IgD-negative memory B cell (primary cell): Measurements from ENCODE around the gene BCAN. TPM values are rescaled to one million over a fixed set of nuclear protein-coding genes. Genes with fewer than 3 reads are reported as not detected.

Source experiments
- H3K27ac Mint-ChIP-seq, 3 donors: one replicate each; pipeline ENCODE4 v1.8.0; 2020 to 2022; ENCODE audit warnings: mild to moderate bottlenecking in 3 of 3, mixed read lengths in 3 of 3, moderate library complexity in 1 of 3
- H3K27me3 Mint-ChIP-seq: one replicate; pipeline ENCODE4 v1.8.0; 2021; ENCODE audit warnings: mixed read lengths
- H3K36me3 Mint-ChIP-seq: one replicate; pipeline ENCODE4 v1.8.0; 2020; ENCODE audit warnings: mild to moderate bottlenecking, mixed read lengths
- H3K4me1 Mint-ChIP-seq, 3 donors: one replicate each; pipeline ENCODE4 v1.8.0; 2020 to 2022; ENCODE audit warnings: mixed read lengths in 3 of 3, mild to moderate bottlenecking in 1 of 3
- H3K4me3 Mint-ChIP-seq, 4 donors: one replicate each; pipeline ENCODE4 v1.8.0; 2020 to 2022; ENCODE audit warnings: mild to moderate bottlenecking in 4 of 4, mixed read lengths in 4 of 4, moderate library complexity in 3 of 4
- H3K9me3 Mint-ChIP-seq, 3 donors: one replicate each; pipeline ENCODE4 v1.8.0; 2020 to 2021; ENCODE audit warnings: mixed read lengths in 3 of 3, mild to moderate bottlenecking in 1 of 3
- polyA plus RNA-seq: library from polyadenylated mRNA; unstranded; fragments of 300-500 nt; fragmentation: Illumina TruSeq; gene quantifications from one replicate; pipeline ENCODE4 v1.2.3, GENCODE V29; 2021

BCAN gene
- not detected for polyA plus RNA-seq

GRCh38 chr1:156641761-156642264, at the start of gene BCAN:
TSS of gene BCAN (plus strand) at chr1:156642117. CDS start at chr1:156646055, 3,938 bp downstream.
- peaks cover 3% of the 10 kb centered on the region for H3K36me3 Mint-ChIP-seq
- H3K9me3 Mint-ChIP-seq = no peaks in the 10 kb centered on the region
- H3K4me1 Mint-ChIP-seq = peaks cover 10 to 14% (median 12%) of the 10 kb centered on the region in 3 donors
- H3K4me3 Mint-ChIP-seq = peak within 1 kb of the TSS; percentile 17 to 83 (median 52)
- H3K27ac Mint-ChIP-seq = no peak within 1 kb of the TSS
- H3K27me3 Mint-ChIP-seq = peaks cover 59% of the 10 kb centered on the region

- Mint-ChIP-seq H3K4me3 (peak overlapping the region; percentile 90 to 98 (median 94)), H3K4me1 (peaks cover 11 to 15% (median 13%) of the 10 kb centered on the region in 3 donors), H3K27ac (peak overlapping the region; percentile 78 to 99 (median 87)), H3K27me3 (no peaks in the 10 kb centered on the region), H3K36me3 (peaks cover 5% of the 10 kb centered on the region), H3K9me3 (no peaks in the 10 kb centered on the region)
Measured at GRCh38 chr1:156592158-156592909, 49.6 kb upstream of the BCAN start.

DNA sequence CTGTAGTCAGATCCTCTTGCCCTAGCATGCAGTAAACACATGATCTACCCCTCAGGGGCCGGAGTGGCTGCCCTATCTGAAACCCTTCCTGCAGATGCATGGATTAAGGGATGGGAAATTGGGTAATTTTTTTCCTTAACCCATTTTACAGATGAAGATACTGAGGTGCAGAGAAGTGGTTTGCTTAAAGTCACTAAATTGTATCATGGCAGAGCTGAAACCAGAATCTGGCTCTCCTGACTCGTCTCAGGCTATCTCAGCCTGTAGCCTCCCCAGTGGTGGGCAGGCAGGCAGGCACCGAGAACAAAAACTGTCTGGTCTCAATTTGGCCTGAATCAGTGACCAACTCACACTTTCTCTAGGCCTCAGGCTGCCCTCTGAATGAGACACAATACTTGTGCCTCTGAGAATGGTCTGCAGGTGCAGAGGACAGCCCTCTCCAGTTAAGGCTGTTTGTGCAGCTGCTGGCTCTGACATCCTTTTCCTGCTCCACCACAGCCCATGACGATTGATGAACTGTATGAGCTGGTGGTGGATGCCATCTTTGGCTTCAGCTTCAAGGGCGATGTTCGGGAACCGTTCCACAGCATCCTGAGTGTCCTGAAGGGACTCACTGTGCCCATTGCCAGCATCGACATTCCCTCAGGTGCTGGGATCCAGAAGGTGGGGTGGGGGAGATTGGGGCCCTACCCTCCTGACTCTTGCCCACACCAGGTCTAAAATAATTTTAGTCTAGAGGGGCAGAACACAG, 48.8 kb upstream of the BCAN start:
- H3K4me1 Mint-ChIP-seq = peaks cover 11 to 15% (median 13%) of the 10 kb centered on the region in 3 donors
- no peaks in the 10 kb centered on the region for H3K27me3 Mint-ChIP-seq
- H3K4me3 Mint-ChIP-seq = peak overlapping the region; percentile 14 to 98 (median 92)
- H3K27ac Mint-ChIP-seq = peak overlapping the region; percentile 3 to 87 (median 78)
- H3K9me3 Mint-ChIP-seq = no peaks in the 10 kb centered on the region
- peaks cover 5% of the 10 kb centered on the region for H3K36me3 Mint-ChIP-seq

DNA sequence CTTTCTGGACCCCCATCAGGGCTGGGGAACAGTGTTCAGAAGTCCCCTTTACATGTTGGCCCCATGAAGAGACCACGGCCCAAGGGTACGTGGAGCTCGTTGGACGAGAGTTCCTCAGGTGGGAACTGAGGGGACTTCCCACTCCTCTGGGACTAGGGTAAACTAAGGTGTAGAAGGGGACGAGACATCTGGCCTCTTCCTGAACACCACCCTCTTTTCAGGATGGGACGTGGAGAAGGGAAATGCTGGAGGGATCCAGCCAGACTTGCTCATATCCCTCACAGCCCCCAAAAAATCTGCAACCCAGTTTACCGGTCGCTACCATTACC, 48.3 kb upstream of the BCAN start:
- H3K27ac Mint-ChIP-seq = peak overlapping the region in 1 of 3 donors; percentile 29

GRCh38 chr1:156594190-156594589, 47.7 kb upstream of the BCAN start:
- H3K4me1 Mint-ChIP-seq = peaks cover 11 to 15% (median 13%) of the 10 kb centered on the region in 3 donors
- no peaks in the 10 kb centered on the region for H3K9me3 Mint-ChIP-seq
- peaks cover 5% of the 10 kb centered on the region for H3K36me3 Mint-ChIP-seq
- H3K4me3 Mint-ChIP-seq = peak overlapping the region in 2 of 4 donors; percentile 65 to 71
- H3K27ac Mint-ChIP-seq = peak overlapping the region in 1 of 3 donors; percentile 29
- no peaks in the 10 kb centered on the region for H3K27me3 Mint-ChIP-seq

More for the DNA sequence above, 48.3 kb upstream of the BCAN start:
- Mint-ChIP-seq H3K27me3 (no peaks in the 10 kb centered on the region), H3K36me3 (peaks cover 5% of the 10 kb centered on the region), H3K4me1 (peaks cover 11 to 15% (median 13%) of the 10 kb centered on the region in 3 donors), H3K4me3 (peak overlapping the region in 1 of 4 donors; percentile 71), H3K9me3 (no peaks in the 10 kb centered on the region)

DNA sequence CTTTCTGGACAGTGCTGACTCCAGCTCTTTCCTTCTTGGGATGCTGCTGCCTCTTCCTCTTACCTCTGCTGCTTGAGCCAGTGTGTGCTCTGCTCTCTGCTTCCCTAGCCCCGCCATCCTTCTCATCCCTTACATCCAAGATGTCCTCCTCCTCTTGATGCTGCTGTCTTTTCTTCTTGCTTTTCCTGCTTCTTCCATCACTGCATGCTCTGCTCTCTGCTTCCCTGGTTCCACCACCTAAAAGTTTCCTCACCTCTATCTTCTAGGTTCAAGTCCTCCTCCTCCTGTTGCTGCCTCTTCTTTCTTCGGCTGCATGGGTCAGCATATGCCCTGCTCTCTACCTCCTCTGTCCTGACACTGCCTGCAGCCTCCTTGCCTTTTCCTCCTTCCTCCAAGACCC, 46.9 kb upstream of the BCAN start:
- peaks cover 17 to 22% (median 20%) of the 10 kb centered on the region in 3 donors for H3K4me1 Mint-ChIP-seq
- H3K27me3 Mint-ChIP-seq = no peaks in the 10 kb centered on the region
- H3K36me3 Mint-ChIP-seq = peaks cover 5% of the 10 kb centered on the region
- H3K9me3 Mint-ChIP-seq = no peaks in the 10 kb centered on the region
- peak overlapping the region in 2 of 3 donors; percentile 33 to 83 for H3K27ac Mint-ChIP-seq
- H3K4me3 Mint-ChIP-seq = peak overlapping the region in 2 of 4 donors; percentile 35 to 71

DNA sequence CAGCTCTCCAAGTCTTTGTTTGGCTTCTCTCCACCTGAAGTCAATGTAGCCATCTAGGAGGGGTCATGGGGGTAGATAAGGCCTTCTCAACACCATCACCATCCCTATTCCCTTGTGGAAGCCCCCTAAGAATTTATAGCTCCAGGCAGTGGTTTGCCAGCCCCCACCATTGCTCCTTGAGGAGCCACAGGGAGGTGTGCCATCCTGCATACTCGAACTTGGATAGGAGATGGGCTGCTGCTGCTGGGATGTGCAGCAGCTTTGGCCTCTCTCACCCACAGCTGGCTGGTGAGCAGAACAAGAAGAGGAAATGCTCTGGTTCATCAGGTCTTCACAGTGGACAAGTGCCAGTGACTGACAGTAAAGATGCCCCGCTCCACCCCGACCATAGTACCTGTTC, 45.5 kb upstream of the BCAN start:
- peak overlapping the region in 1 of 4 donors; percentile 30 for H3K4me3 Mint-ChIP-seq
- peaks cover 22 to 27% (median 23%) of the 10 kb centered on the region in 3 donors for H3K4me1 Mint-ChIP-seq
- H3K36me3 Mint-ChIP-seq = peaks cover 5% of the 10 kb centered on the region
- H3K27me3 Mint-ChIP-seq = no peaks in the 10 kb centered on the region
- peak overlapping the region in 1 of 3 donors; percentile 43 for H3K27ac Mint-ChIP-seq
- no peaks in the 10 kb centered on the region for H3K9me3 Mint-ChIP-seq

GRCh38 chr1:156598125-156598524, 43.8 kb upstream of the BCAN start:
- Mint-ChIP-seq H3K4me1 (peaks cover 21 to 34% (median 26%) of the 10 kb centered on the region in 3 donors), H3K27ac (no peak overlapping the region), H3K27me3 (no peaks in the 10 kb centered on the region), H3K4me3 (peak overlapping the region in 1 of 4 donors; percentile 19), H3K36me3 (peaks cover 6% of the 10 kb centered on the region), H3K9me3 (no peaks in the 10 kb centered on the region)

GRCh38 chr1:156598731-156599432, 43.0 kb upstream of the BCAN start:
- peaks cover 6% of the 10 kb centered on the region for H3K36me3 Mint-ChIP-seq

GRCh38 chr1:156599811-156600210, 42.1 kb upstream of the BCAN start:
- peak overlapping the region; percentile 84 to 99 (median 98) for H3K4me3 Mint-ChIP-seq
- H3K36me3 Mint-ChIP-seq = peaks cover 6% of the 10 kb centered on the region
- peaks cover 21 to 34% (median 26%) of the 10 kb centered on the region in 3 donors for H3K4me1 Mint-ChIP-seq
- H3K27ac Mint-ChIP-seq = peak overlapping the region; percentile 39 to 73 (median 60)
- H3K9me3 Mint-ChIP-seq = no peaks in the 10 kb centered on the region
- no peaks in the 10 kb centered on the region for H3K27me3 Mint-ChIP-seq

More at GRCh38 chr1:156598731-156599432, 43.0 kb upstream of the BCAN start:
- Mint-ChIP-seq H3K9me3 (no peaks in the 10 kb centered on the region), H3K27me3 (no peaks in the 10 kb centered on the region), H3K4me1 (peaks cover 21 to 34% (median 26%) of the 10 kb centered on the region in 3 donors), H3K4me3 (peak overlapping the region in 1 of 4 donors; percentile 19), H3K27ac (peak overlapping the region in 1 of 3 donors; percentile 31)

DNA sequence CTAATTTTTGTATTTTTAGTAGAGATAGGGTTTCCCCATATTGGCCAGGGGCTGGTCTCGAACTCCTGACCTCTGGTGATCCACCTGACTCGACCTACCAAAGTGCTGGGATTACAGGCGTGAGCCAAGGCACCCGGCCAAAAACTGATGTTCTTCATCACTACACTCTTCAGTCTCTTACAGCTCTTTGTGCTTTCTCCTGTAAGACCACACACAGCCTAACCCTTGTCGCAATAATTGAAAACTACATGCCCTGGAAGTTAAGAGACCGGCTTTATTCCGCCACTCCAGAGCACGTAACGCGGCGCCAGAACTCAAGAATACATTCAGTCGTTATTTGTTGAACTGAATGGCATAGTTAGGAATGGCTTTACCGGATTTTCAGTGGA, 41.2 kb upstream of the BCAN start:
- Mint-ChIP-seq H3K27ac (peak overlapping the region; percentile 60 to 99 (median 98)), H3K36me3 (peaks cover 5% of the 10 kb centered on the region), H3K27me3 (no peaks in the 10 kb centered on the region), H3K4me1 (peaks cover 25 to 30% (median 26%) of the 10 kb centered on the region in 3 donors), H3K9me3 (no peaks in the 10 kb centered on the region), H3K4me3 (peak overlapping the region; percentile 84 to 99 (median 98))

DNA sequence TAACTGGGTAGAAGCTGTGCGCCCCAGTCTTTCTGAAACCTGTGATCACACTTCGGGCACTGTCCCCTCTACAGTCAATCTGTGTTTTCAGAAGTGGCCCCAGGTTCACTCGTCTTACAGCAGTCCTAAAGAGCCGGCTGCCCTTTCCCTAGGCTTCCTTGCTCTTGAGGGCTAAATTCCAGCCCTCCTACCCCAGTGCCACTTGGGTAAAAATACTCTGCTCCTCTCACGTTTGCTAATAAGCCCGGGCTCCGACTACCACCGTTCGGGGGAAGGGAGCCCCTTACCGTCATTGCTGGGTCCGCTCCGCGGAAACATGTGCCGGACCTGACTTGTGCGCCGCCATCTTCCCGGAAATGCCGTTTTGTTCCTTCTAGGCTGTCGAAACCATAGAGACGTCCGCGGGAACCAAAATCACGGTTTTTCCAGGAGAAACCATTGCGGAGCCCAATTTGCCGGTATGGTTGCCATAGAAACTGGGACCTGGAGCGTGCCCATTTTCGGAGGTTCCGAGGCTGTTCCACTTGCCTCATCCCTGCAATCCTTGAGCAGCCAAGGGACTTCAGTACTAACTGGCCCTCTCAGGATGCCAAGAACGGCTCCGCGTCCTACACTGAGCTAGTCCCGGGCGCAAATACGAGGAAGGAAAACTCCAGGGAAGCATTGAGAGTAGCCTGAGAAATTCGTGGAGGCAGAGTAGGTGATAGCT, 40.6 kb upstream of the BCAN start, which contains the start of gene GPATCH4:
Gene GPATCH4 (minus strand): TSS at position 358 of the 709 bp plus-strand sequence.
- Mint-ChIP-seq H3K27me3 (no peaks in the 10 kb centered on the region), H3K27ac (peak within 1 kb of the TSS; percentile 72 to 99 (median 98)), H3K4me1 (peaks cover 26 to 30% (median 26%) of the 10 kb centered on the region in 3 donors), H3K36me3 (peaks cover 4% of the 10 kb centered on the region), H3K4me3 (peak within 1 kb of the TSS; percentile 84 to 99 (median 98)), H3K9me3 (no peaks in the 10 kb centered on the region)

GRCh38 chr1:156601892-156602291, 40.0 kb upstream of the BCAN start:
- Mint-ChIP-seq H3K4me3 (peak overlapping the region; percentile 84 to 99 (median 98)), H3K27me3 (no peaks in the 10 kb centered on the region), H3K36me3 (peaks cover 2% of the 10 kb centered on the region), H3K27ac (peak overlapping the region; percentile 60 to 99 (median 98)), H3K4me1 (peaks cover 26 to 30% (median 26%) of the 10 kb centered on the region in 3 donors), H3K9me3 (no peaks in the 10 kb centered on the region)

DNA sequence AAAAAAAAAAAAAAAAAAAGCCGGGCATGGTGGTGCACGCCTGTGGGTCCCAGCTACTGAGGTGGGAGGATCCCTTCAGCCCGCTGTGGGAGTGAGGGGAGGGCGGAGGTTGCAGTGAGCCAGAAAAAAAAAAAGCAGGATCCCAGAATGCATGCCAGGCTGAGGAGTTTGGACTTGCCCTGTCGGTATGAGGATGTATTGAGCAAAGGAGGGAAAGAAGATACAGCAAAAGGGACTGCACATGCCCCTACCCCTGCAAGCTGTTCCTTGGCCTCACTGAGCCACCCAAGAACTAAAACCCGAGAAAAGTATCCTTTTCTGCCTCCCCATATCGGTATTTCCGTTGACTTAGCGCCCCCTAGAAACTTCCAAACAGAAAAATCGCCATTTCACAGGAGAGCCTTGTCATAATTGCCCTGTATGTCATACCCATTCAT, 39.3 kb upstream of the BCAN start:
- peaks cover 1% of the 10 kb centered on the region for H3K36me3 Mint-ChIP-seq
- H3K27me3 Mint-ChIP-seq = no peaks in the 10 kb centered on the region
- no peaks in the 10 kb centered on the region for H3K9me3 Mint-ChIP-seq
- peak overlapping the region in 2 of 3 donors; percentile 72 to 98 for H3K27ac Mint-ChIP-seq
- peak overlapping the region in 2 of 4 donors; percentile 8 to 84 for H3K4me3 Mint-ChIP-seq
- peaks cover 31 to 32% (median 31%) of the 10 kb centered on the region in 3 donors for H3K4me1 Mint-ChIP-seq
